HCEC 1CT (cell line): ENCODE results near the gene KIAA0232.
A peak's percentile ranks its signal among the peaks of the same experiment; 100 is the strongest.

Experiments used
- DNase-seq: peaks from one replicate; pipeline ENCODE4 v3.0.0-alpha.2; 2017

Gene KIAA0232, protein sequence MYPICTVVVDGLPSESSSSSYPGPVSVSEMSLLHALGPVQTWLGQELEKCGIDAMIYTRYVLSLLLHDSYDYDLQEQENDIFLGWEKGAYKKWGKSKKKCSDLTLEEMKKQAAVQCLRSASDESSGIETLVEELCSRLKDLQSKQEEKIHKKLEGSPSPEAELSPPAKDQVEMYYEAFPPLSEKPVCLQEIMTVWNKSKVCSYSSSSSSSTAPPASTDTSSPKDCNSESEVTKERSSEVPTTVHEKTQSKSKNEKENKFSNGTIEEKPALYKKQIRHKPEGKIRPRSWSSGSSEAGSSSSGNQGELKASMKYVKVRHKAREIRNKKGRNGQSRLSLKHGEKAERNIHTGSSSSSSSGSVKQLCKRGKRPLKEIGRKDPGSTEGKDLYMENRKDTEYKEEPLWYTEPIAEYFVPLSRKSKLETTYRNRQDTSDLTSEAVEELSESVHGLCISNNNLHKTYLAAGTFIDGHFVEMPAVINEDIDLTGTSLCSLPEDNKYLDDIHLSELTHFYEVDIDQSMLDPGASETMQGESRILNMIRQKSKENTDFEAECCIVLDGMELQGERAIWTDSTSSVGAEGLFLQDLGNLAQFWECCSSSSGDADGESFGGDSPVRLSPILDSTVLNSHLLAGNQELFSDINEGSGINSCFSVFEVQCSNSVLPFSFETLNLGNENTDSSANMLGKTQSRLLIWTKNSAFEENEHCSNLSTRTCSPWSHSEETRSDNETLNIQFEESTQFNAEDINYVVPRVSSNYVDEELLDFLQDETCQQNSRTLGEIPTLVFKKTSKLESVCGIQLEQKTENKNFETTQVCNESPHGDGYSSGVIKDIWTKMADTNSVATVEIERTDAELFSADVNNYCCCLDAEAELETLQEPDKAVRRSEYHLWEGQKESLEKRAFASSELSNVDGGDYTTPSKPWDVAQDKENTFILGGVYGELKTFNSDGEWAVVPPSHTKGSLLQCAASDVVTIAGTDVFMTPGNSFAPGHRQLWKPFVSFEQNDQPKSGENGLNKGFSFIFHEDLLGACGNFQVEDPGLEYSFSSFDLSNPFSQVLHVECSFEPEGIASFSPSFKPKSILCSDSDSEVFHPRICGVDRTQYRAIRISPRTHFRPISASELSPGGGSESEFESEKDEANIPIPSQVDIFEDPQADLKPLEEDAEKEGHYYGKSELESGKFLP (N-terminal part only)

DNA sequence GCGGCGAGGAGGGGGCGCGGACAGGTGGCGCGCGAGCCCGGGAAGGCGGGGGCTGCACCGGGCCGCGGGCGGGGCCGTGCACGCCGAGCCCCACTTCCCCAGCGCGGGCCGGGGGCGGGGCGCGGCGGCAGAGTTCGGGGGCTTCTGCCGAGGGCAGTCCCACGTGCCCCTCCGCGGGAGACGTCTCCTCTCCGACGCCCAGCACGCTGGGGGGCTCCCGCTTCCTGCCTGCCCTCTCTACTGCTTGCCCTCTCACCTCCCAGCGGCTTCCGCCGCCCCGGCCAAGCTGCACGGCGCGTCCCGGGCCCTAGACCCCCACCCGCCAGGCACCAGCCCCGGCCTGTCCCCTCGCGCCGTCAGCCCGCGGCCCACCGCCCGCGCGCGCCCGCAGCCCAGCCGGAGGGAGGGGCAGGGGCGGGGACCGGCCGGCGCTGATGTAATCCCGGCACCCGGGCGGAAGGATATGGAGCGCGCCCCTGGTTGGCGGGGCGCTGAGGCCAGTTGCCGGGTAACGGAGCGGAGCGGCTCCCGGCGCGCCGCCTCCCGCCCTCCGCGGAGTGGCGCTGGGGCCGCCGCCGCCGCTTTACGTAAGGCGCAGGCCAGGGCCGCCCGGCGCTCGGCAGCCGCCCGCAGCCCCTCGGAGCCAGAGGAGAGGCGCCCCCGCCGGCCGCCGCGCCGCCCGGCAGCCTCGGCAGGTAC is at the start of gene KIAA0232:
Gene KIAA0232 (plus strand): TSS at position 581 of the 699 bp plus-strand sequence. CDS start 41,727 bp downstream, outside the sequence.
- peak; percentile 85 for DNase-seq

DNA sequence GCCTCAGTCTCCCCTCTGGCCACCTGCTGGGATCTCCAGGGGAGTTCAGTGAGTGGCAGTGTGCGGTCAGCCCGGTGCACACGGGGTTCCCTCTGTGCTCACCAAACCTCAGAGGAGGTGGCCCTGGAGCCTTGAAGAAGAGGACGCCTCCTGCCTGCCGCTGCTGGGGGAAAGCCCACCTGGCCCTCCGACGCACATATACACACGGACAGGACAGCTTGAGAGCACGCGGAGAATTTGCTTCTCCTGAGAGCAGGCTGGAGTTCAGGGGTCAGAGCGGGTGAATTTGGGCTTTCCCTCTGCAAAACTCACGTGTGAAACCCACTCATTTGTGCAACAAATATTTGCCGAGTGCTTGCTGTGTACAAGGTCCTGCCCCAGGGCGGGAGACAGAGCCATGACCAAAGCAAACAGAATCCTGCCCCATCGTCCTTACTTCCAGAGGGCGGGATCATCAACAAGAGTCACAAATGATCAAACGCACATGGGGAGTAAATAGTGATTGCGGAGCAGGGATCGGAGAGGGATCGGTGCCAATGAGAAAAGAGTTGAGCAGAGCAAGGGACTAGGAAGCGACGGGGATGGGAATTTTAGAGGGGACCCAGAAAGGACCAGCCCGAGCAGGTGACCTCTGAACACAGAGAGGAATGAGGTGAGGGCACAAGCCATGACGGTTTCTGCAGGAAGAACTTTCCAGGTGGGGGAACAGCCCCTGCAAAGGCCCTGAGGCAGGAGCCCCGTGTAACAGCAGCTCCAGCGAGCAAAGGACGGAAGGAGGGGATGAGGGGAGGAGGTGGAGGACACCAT is 49.0 kb upstream of the KIAA0232 start:
- no peak for DNase-seq

DNA sequence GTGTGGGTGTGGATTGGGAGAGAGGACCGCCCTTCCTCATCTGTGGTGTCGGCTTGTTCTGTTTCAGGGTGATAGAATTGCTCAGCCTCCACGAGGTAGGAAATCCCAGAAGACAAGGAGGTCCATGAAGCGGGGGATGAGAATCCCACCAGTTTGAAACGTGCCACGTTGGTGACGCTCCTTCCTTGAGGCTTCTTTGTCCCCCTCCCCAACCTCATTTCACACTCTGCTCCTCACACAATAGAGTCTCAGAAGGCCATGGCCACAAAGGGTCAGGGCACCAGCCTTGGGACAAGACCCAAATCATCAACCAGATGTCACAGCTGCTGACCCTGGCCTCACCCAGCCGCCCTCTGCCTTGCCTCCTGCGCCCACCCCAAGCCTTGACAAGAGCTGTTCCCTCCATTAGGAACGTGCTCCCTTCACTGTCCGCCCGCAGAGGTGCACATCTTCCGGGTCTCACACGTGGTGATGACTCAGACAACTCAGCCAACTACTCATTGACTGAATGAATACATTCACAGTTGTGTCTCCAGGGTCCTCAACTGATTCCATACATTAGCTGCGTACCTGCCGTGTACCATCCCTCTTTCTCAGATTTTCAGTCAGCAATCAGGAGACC is 48.3 kb upstream of the KIAA0232 start:
- no peak for DNase-seq

DNA sequence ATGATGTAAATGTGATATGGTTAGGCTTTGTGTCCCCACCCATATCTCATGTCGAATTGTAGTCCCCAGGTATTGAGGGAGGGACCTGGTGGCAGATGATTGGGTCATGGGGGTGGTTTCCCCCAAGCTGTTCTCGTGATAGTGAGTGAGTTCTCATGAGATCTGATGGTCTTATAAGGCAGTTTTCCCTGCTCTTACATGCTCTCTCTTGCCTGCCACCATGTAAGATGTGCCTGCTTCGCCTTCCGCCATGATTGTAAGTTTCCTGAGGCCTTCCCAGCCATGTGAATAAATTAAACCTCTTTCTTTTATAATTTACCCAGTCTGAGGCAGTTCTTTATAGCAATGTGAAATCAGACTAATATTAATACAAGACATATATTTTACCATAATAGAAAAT is 42.6 kb upstream of the KIAA0232 start:
- no peak for DNase-seq

DNA sequence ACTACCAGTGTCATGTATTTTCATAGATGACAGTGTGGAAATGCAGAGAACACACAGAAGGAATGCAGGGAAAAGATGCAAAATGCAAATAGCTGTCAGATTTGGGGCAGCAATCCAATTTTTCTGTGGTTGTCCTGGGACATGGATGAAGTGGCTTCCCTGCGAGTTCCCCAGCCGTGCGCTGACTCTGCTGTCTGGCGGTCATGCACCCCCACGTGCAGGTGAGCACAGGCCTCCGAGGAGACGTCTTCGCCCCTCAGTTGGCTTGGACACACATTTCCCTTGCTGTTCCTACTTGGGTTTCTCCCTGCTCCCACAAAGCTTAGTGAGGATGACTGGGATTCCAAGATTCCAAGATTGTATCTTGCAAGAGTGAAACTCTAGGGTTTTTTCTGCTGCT is 42.2 kb upstream of the KIAA0232 start:
- DNase-seq: no peak

DNA sequence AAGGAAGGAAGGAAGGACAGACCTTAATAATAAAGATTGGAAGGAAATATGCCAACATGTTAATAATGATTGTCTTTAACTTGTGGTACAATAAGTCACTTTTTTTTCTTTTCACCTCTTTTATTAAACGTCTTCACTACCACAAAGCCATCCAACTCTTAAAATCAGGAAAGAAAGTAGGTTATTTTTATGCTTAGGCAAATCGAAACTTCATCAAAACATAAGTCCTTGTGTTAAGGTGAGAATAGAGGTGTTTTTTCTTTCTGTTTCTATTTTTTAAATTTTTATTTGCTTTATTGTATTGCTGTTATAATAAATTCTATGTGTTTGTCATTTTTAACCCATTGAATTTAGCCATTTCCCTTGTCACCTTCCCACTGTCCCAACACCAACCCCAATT is 40.0 kb upstream of the KIAA0232 start:
- DNase-seq: no peak

DNA sequence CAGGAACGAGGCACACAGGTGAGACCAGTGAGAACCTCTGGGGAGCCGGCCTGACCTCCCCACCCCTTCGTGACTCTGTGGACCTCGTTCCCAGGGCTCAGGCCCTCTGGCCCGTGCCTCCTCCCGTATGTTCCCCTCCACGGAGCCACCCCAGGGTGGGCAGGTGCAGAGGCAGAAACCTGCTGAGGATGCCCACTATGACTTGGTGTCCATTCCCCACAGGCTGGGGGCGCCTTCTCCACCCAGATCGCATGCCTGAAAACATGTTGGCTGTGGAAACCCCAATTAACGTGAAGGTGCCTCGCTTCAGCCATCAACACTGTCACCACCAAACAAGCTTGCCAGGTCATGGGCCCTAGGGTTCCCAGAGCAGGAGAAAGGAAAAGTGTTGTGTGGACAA is 39.5 kb upstream of the KIAA0232 start:
- no peak for DNase-seq

DNA sequence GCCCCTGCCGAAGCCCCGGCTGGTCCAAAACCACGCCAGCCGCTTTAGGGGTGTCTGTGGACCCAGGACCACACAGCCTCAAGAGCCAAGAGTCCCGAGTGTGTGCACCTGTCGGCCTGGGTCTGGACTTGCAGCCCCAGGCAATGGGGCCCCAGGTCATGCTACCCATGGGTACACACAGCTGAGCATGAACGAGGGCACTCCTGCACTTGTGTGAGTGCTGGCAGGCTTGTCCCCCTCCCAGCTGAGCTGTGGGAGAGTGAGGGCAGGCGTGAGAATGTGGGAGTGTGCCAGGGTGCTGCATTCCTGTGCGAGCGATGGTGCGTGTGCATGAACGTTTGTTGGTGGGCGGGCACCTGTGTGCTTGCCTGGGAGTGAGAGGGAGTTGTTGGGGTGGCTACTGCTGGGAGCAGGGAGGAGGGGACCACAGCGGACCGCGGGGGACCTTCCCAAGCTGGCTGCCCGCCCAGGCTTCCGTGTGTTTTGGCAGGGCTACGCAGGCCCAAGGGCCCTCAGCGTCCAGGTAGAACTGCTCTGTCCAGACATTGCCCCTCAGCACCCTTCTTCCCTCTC is 35.7 kb upstream of the KIAA0232 start:
- no peak for DNase-seq

DNA sequence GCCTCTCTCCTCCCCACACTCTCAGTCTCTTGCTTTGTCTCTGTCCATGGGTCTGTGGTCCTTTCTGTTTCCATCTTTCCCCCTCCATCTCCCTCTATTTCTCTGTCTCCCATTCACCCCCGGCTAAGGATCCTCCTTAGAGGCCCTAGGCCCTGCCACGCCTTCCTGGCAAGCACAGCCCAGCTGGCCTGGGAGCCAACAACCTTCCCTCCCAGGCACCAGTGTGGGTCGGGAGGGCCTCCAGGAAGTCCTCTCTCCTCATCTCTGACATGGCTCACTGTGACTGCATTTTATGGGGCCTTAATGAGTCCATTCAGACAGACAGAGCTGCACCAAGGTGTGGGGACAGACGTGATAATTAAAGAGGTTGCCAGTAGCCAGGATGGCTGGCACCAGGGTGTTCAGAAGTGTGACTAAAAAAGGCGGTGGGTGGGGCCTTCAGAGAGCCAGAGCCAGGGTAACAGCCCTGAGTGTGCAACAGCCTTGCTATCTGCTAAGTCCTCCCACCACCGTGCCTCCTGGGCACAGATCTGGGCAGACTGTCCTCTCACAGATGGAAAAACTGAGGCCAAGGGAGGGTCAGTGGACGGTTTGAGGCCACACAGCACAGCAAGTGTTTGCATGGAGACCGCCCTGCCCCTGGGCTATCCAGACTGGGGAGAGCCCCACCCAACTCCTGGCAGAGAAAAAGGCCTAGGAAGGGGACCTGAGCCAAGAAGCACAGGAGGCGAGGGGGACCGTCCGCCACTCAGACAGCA is 35.1 kb upstream of the KIAA0232 start:
- no peak for DNase-seq

DNA sequence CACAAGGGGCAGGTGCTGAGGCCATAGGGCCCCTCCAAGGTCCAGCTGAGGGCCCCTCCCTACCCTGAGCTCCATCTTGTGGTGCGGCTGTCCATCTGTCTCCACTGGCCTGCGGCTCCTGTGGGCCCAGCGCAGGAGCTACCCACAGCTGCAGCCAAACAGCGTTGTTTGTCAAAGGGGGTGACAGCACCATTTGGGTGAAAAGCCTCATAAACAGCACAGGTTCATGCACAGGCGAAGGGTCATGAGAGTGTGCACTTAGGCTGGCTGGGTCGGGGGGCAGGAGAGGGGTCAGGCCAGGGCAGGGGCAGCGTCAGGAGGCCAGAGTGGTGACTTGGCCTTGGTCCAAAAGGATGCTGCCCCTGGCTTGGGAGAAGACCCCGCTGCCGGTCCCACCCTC is 34.2 kb upstream of the KIAA0232 start:
- DNase-seq: no peak

DNA sequence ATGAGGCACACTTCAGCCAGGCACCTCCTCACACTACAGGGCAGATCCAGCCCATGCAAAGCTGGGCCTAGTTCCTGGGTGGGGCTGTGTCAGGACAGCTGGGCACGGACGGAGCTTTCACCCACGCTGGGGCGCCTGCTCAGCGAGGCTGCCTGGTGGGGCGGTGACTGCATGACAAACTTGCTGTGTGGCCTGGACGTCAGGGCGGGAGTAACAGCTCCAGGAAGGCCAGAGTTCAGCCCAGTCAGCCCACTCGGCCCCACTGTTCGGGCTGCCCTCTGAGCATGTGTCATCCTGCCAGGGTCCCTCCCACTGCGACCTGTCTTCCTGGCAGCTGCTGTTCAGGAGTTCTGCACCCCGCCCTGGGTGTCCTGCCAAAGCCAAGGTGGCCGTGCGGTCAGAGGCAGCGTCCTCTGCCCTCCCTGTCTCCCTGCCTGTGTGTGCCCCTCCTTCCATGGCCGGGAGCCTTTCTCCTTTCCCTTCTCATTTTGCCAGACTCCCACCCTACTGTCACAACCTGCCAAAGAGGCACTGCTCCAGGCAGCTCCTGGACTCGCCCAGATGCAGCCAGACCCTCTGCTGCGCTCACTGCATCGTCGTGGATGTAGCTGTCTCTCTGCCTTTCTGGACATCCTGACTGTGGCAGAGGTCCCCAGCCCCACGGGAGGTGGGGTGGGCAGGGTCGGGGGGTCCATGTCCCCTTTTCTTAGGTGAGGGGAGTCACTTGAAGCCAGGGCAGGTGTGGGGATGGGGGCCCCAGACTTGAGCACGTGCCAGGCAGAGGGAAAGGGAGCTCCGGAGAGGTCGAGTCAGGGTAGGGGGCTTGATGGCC is 33.0 kb upstream of the KIAA0232 start:
- DNase-seq: peak; percentile 9

DNA sequence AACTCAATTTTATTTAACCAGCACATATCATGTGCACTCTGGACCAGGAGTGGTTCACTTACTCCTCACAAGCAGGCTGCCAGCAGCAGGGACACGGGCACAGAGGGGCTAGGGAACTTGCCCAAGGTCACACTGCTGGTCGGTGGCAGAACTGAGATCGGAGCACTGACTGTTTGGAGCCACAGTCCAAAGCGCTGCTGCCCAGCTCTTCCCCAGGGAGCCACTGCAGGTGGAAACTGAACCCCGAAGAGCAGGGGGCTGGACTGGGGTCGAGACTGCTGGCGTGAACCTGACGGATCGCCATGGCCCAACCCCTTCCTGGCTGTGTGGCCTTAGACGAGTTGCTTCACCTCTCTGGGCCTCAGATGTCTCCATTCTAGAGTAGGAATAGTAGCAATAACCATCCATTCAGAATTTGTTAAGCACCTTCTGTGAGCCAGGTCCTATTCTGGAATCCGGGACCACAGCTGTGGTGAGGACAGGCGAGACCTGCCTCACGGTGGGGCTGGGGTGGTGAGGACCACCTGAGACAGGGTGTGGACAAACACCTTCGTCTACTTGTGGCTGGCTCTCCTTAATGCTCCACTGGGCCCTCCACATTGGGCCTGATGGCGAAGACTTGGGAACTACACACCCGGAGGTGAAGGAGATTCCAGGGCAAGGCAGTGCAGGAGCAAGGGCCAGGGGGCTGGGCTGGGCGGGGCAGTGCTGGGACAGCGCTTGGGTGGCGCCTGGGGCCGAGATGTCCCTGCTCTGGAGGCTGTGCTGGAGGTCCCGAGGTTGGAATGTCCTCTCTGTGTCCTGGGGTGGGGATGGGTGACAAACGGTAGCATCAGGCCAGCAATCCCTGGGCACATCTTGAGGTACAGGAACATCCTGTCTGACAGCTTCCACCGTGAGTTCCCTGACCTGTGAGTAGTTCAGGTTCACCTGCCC is 32.0 kb upstream of the KIAA0232 start:
- DNase-seq: no peak

DNA sequence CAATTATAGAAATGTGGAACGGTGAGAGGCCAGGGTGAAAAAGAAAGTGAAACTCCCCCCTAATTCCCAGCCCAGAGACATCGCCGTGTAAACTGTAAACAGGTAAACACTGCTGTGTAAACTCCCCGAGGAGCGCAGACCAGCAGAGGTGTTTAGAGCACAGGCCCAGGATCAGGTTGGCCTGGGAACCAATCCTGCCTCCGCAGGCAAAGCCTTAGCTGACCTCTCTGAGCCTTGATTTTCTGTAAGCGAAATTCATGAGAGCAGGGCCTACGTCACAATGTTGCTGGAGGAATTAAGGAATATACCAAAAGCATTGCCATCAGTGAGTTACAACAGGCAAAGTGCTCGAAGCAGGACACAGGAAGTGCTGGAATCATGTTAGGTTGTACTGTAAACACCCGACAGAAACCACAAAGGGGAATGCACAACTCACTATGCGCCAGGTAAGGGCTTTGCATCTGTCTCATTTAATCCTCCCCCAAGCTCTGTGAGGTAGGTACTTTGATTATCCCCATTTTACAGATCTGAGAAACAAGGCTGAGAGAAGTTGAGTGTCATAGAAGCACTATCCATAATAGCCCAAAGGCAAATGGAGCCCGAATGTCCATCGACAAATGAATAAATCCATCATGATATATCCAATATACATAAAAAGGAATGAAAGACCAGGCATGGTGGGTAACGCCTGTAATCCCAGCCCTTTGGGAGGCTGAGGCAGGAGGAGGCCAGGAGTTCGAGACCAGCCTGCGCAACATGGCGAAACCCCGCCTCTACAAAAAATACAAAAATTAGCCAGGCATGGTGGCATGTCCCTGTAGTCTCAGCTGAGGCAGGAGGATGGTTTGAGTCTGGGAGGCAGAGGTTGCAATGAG is 30.7 kb upstream of the KIAA0232 start:
- DNase-seq: no peak

DNA sequence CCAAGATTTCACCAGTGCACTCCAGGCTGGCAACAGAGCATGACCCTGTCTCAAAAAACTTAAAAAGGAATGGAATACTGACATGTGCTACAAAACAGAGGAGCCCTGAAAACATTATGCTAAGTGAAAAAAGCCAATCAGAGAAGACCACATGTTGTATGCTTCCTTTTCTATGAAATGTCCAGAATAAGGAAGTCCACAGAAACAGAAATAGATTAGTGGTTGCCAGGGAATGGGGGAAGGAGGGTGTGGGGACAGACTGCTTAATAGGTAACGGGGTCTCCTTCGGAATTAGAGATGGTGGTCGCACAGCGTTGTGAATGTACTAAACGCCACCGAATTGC is 30.1 kb upstream of the KIAA0232 start:
- no peak for DNase-seq

DNA sequence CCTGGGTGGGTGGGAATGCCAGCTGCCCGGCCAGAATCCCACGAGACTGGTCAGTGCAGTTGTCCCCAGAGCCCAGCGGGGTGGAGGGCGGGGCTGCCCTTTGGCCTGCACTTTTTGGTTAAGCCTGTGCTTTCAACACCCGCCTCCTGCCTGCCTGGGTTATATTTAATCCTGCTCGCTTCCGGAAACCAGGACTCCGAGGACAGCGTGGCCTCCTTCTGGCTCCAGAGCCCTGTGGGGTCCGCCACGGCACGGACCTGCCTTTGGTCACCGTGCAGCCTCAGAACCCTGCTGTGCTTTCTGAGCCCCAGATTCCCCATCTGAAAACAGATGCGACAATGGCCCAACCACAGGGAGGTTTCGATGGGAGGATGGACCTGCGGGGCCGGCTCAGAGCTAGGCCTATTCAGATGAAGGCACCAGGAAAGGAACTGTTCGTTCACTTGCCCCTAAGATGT is 29.4 kb upstream of the KIAA0232 start:
- no peak for DNase-seq

DNA sequence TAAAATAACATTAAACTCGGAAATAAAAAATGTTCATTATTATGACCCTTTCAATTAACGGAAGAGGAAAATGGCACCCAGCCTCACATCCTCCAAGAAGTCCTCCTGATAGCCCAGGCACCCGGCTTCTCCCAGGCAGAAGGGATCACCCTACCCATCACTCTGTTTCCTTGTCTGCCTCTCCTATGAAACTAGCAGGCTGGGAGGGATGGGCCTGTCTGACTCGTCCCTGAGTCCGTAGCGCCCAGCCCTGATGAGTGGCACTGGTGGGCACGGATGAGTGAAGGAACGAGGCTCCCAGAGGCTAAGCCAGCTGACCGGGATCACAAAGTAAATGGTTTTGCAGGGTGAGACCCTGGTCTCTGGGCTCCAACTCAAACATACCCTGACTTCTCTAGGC is 28.6 kb upstream of the KIAA0232 start:
- no peak for DNase-seq

DNA sequence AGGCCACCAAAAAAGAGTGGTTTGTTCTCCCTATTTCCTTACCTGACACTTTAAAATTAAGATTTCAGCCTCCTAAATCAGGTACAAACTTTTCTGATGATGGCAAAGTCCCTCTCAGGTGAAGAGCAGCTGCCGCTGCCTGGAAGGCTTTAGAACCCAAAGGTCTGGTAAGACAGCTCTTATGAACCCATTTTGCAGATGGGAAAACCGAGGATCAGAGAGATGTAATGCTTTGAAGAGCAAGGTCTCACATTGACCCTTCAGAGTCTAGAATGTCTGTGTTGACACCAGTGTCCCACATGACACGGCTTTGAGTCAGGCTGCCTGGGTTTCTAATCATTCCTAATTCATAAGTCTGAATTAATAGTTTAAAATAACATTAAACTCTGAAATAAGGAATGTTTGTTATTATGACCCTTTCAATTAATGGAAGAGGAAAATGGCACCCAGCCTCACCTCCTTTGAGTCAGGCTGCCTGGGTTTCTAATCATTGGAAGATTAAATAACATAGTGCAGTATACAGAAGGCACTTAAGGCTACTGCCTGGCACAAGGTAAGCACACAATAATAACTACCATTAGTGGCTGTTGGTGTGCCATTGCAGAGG is 27.9 kb upstream of the KIAA0232 start:
- no peak for DNase-seq
